GM12878 (cell line): ENCODE measurements around the gene VIPR2. TPM values are rescaled to one million over a fixed set of nuclear protein-coding genes. Genes with fewer than 3 reads are reported as not detected.
"Not testable (repeated sequence)": the region's sequence is repeated elsewhere in the genome, so short reads cannot be mapped to it uniquely, and the experiment has no call there.

Source experiments
- ATAC-seq: fragments of 200-7000 bp; cut with Tn5 transposase; 3 replicates; pipeline ENCODE4 v1.9.1; 2020; ENCODE audit warnings: mild to moderate bottlenecking, moderate library complexity
- BruUV-seq: library from RNA; stranded (reverse); fragments of 400-500 nt; replicated peaks from 2 replicates; lab custom pipeline; 2021; lab: Mats Ljungman, UMichigan
- CTCF ChIA-PET: fragments of 300-600 bp; sonication (Branson Sonifier 250); formaldehyde crosslinking; extraction: SDS; loops from one replicate; lab custom pipeline; 2021; ENCODE audit warnings: inconsistent platforms; lab: Yijun Ruan, JAX
- POLR2A ChIA-PET: fragments of 350-600 bp; formaldehyde crosslinking; extraction: SDS; loops from one replicate; lab custom pipeline; 2021; ENCODE audit warnings: inconsistent platforms; lab: Charles Lee
- RAD21 ChIA-PET: fragments of 300-600 bp; sonication (Branson Sonifier 250); formaldehyde crosslinking; loops from one replicate; lab custom pipeline; 2023; ENCODE audit warnings: antibody characterized with exemption; ENCODE audit not compliant: unreplicated experiment; lab: Charles Lee
- SMC1A ChIA-PET: fragments of 300-600 bp; sonication (Branson Sonifier 250); formaldehyde crosslinking; loops from one replicate; lab custom pipeline; 2023; ENCODE audit not compliant: unreplicated experiment, uncharacterized antibody; lab: Charles Lee
- DNase-seq: peaks from one replicate; pipeline ENCODE4 v3.0.0-alpha.2; 2011; ENCODE audit warnings: low read depth, low spot score
- FAIRE-seq: peaks from 3 replicates; lab custom pipeline; 2011; peaks lifted over from hg19 to GRCh38; lab: Jason Lieb, UNC
- H2AFZ ChIP-seq: 2 replicates; pipeline ENCODE4 v1.6.0; 2011; ENCODE audit warnings: low read depth, low read length, control low read depth; ENCODE audit not compliant: control insufficient read depth
- H3K27ac ChIP-seq: 2 replicates; pipeline ENCODE4 v1.5.1; 2011; ENCODE audit warnings: control low read depth; ENCODE audit not compliant: control insufficient read depth, insufficient read depth
- H3K27me3 ChIP-seq, 2 experiments: replicated peaks in 1 of 2; 2 replicates each; pipeline versions ENCODE4 v1.6.0 to v1.6.1; 2011; ENCODE audit warnings: low read length in 1 of 2; ENCODE audit not compliant: control insufficient read depth in 2 of 2, insufficient read depth in 2 of 2
- H3K36me3 ChIP-seq, 2 experiments: 2 replicates each; pipeline ENCODE4 v1.5.1; 2011; ENCODE audit warnings: low read length in 1 of 2; ENCODE audit not compliant: control insufficient read depth in 2 of 2, insufficient read depth in 2 of 2
- H3K4me1 ChIP-seq: 2 replicates; pipeline ENCODE4 v1.6.1; 2011; ENCODE audit warnings: mild to moderate bottlenecking, low read length, moderate library complexity, mixed read lengths; ENCODE audit not compliant: control insufficient read depth, insufficient read depth
- H3K4me2 ChIP-seq: 2 replicates; pipeline ENCODE4 v1.6.0; 2011; ENCODE audit warnings: control low read depth; ENCODE audit not compliant: control insufficient read depth, insufficient read depth
- H3K4me3 ChIP-seq: fragments of 200-600 bp; sonication (generic); 2 replicates; pipeline ENCODE4 v1.5.1; 2016
- H3K79me2 ChIP-seq: 2 replicates; pipeline ENCODE4 v1.6.0; 2011; ENCODE audit warnings: low read length; ENCODE audit not compliant: control insufficient read depth, insufficient read depth
- H3K9ac ChIP-seq: 2 replicates; pipeline ENCODE4 v1.8.0; 2011; ENCODE audit warnings: low read length, control low read depth, mixed read lengths; ENCODE audit not compliant: control insufficient read depth, insufficient read depth
- H3K9me3 ChIP-seq: replicated peaks from 3 replicates; pipeline ENCODE4 v1.5.1; 2011; ENCODE audit warnings: mild to moderate bottlenecking, low read length; ENCODE audit not compliant: control insufficient read depth, insufficient read depth
- H4K20me1 ChIP-seq: 2 replicates; pipeline ENCODE4 v1.6.0; 2011; ENCODE audit not compliant: control insufficient read depth, insufficient read depth
- CBFB ChIP-seq: IDR thresholded peaks from 2 replicates; pipeline ENCODE4 v1.6.1; 2016; ENCODE audit warnings: antibody characterized with exemption, low read depth
- CEBPB ChIP-seq, 2 experiments: fragments of 150-350 bp in 1 of 2; IDR thresholded peaks; 2 replicates each; pipeline ENCODE4 v1.6.1; 2012 to 2014; ENCODE audit warnings: low read depth in 2 of 2, low read length in 2 of 2, borderline replicate concordance in 1 of 2, inconsistent platforms in 1 of 2
- CHD2 ChIP-seq: IDR thresholded peaks from 2 replicates; pipeline ENCODE4 v1.6.1; 2011; ENCODE audit warnings: low read depth, low read length, improper control_type of control experiment, borderline replicate concordance
- CREB1 ChIP-seq: IDR thresholded peaks from 2 replicates; pipeline ENCODE4 v1.6.1; 2012; ENCODE audit warnings: low read depth, mild to moderate bottlenecking, inconsistent platforms
- CREM ChIP-seq: IDR thresholded peaks from 2 replicates; pipeline ENCODE4 v1.6.1; 2014; ENCODE audit warnings: antibody characterized with exemption, low read depth
- EZH2 ChIP-seq: IDR thresholded peaks from 2 replicates; pipeline ENCODE4 v1.6.1; 2012; ENCODE audit warnings: low read depth, mild to moderate bottlenecking, control low read depth, inconsistent platforms, low read length, borderline replicate concordance; ENCODE audit not compliant: control insufficient read depth
- HDGF ChIP-seq: fragments of 450-650 bp; IDR thresholded peaks from 2 replicates; pipeline ENCODE4 v1.6.1; 2016; ENCODE audit warnings: antibody characterized with exemption
- PRDM15 ChIP-seq: fragments of 450-650 bp; formaldehyde crosslinking; IDR thresholded peaks from 2 replicates; pipeline ENCODE4 v1.4.0; 2020; ENCODE audit warnings: mild to moderate bottlenecking, moderate library complexity
- RUNX3 ChIP-seq: IDR thresholded peaks from 2 replicates; pipeline ENCODE4 v1.6.1; 2012; ENCODE audit warnings: low read length, inconsistent platforms
- SMC3 ChIP-seq: IDR thresholded peaks from 2 replicates; pipeline ENCODE4 v1.6.1; 2011; ENCODE audit warnings: low read length, improper control_type of control experiment, borderline replicate concordance
- TAF1 ChIP-seq: IDR thresholded peaks from 2 replicates; pipeline ENCODE4 v1.6.1; 2011; ENCODE audit warnings: mild to moderate bottlenecking, low read depth, low read length, borderline replicate concordance
- TCF3 ChIP-seq: IDR thresholded peaks from 2 replicates; pipeline ENCODE4 v1.6.1; 2012; ENCODE audit warnings: low read depth, mild to moderate bottlenecking, low read length, borderline replicate concordance; ENCODE audit not compliant: insufficient read depth
- USF1 ChIP-seq: IDR thresholded peaks from 2 replicates; pipeline ENCODE4 v1.6.1; 2011; ENCODE audit warnings: borderline replicate concordance, low read depth, mild to moderate bottlenecking, moderate library complexity, mixed read lengths, low read length; ENCODE audit not compliant: insufficient read depth; ENCODE audit errors: extremely low read length
- ZNF207 ChIP-seq: fragments of 450-650 bp; IDR thresholded peaks from 2 replicates; pipeline ENCODE4 v1.6.1; 2014; ENCODE audit warnings: antibody characterized with exemption, mild to moderate bottlenecking, borderline replicate concordance
- WGBS: methylation state at CpG from one replicate; pipeline ENCODE4 v1.1.6; 2016; ENCODE audit warnings: low lambda C conversion rate; ENCODE audit not compliant: insufficient replicate concordance, insufficient coverage; ENCODE audit errors: missing lambda C conversion rate; 5-methylcytosine and 5-hydroxymethylcytosine counted together
- in situ Hi-C: fragments of 300-500 bp; cut with MboI; formaldehyde crosslinking; loops from 9 replicates; pipeline ENCODE4 v1.14.3; 2018; ENCODE audit warnings: mixed read lengths
- intact Hi-C: fragments of 100-400 bp; cut with micrococcal nuclease; formaldehyde crosslinking; loops from one replicate; pipeline ENCODE4 v1.14.2; 2022; ENCODE audit not compliant: unreplicated experiment
- polyA plus RNA-seq, 11 experiments: library from polyadenylated mRNA; depleted of rRNA in 4 of 11; unstranded in 6 of 11; stranded (reverse) in 5 of 11; fragments of >200 nt; fragmentation: Nextera tagmentation in 4 of 11; fragmentation: Illumina TruSeq in 1 of 11; extraction: Ambion mirVana in 4 of 11; extraction: Trizol in 1 of 11; gene quantifications; 1 replicate in 1 of 11; 2 replicates in 10 of 11; pipeline versions ENCODE4 v1.2.1 to v1.2.3, GENCODE V29; 2011 to 2016; ENCODE audit warnings: inconsistent platforms in 2 of 11, missing spikeins in 2 of 11, low read depth in 1 of 11
- total RNA-seq, 4 experiments: library from RNA; depleted of rRNA in 3 of 4; stranded (reverse); fragments of >200 nt in 3 of 4; fragmentation: Illumina TruSeq in 1 of 4; extraction: Trizol in 1 of 4; gene quantifications; 2 replicates each; pipeline versions ENCODE4 v1.2.1 to v1.2.3, GENCODE V29; 2013 to 2021

Gene VIPR2
- total and polyA plus RNA-seq, 10 of the 15 experiments (the other 5 are each of a cell fraction or from before 2014, with no cell fraction given): not detected

- ATAC-seq: no peak
- intact Hi-C loops: no loop called here
- no peak overlapping the region for H3K27ac ChIP-seq
These were observed 138.0 kb downstream of the VIPR2 start for GRCh38 chr7:159006610-159007130.

GRCh38 chr7:159006022-159006609 is 138.6 kb downstream of the VIPR2 start:
- BruUV-seq, RAD21 ChIA-PET, H3K36me3 ChIP-seq, H3K9ac ChIP-seq, CTCF ChIA-PET, intact Hi-C loops, FAIRE-seq, POLR2A ChIA-PET, H3K9me3 ChIP-seq, in situ Hi-C loops, SMC1A ChIA-PET, DNase-seq, H3K4me1 ChIP-seq, ATAC-seq, H4K20me1 ChIP-seq, H3K4me3 ChIP-seq, H3K79me2 ChIP-seq, H3K27me3 ChIP-seq, H2AFZ ChIP-seq, H3K4me2 ChIP-seq, H3K27ac ChIP-seq: not testable (repeated sequence)
- WGBS: 100% methylated on average over 1 of the region's 69 CpGs

More at GRCh38 chr7:159006610-159007130, 138.0 kb downstream of the VIPR2 start:
- no peak overlapping the region for H3K9ac ChIP-seq
- TF ChIP-seq ZNF207 (no peak), USF1 (no peak), RUNX3 (no peak), CBFB (no peak), CREB1 (no peak), EZH2 (no peak), CEBPB (IDR thresholded peaks at IDR 0.05; ENCODE audit: borderline replicate concordance in 1 of 2, low read depth in 2 of 2, low read length in 2 of 2) (no peak), TCF3 (no peak), CREM (no peak), HDGF (no peak), PRDM15 (CRISPR knock-in tag) (no peak), TAF1 (no peak), SMC3 (no peak), CHD2 (no peak)
- TF ChIP-seq, all 136 proteins: peak for 0
- H3K4me1 ChIP-seq: no peaks in the 10 kb centered on the region
- FAIRE-seq: no peak
- no TSS peak for BruUV-seq
- no peaks in the 10 kb centered on the region for H3K79me2 ChIP-seq
- H3K9me3 ChIP-seq: no peaks in the 10 kb centered on the region
- ChIA-PET RAD21 (no interaction called here), POLR2A (no interaction called here), CTCF (no interaction called here), SMC1A (no interaction called here)
- no peaks in the 10 kb centered on the region for H3K27me3 ChIP-seq
- in situ Hi-C loops: no loop called here
- H4K20me1 ChIP-seq: no peaks in the 10 kb centered on the region
- H3K36me3 ChIP-seq: no peaks in the 10 kb centered on the region
- WGBS: 60% methylated on average over 12 of the region's 31 CpGs
- H3K4me3 ChIP-seq: no peak overlapping the region
- H2AFZ ChIP-seq: no peak overlapping the region
- no peak for DNase-seq
- no peak overlapping the region for H3K4me2 ChIP-seq
